Panc1 (cell line): ENCODE measurements around the gene MEGF9. TPM values are rescaled to one million over a fixed set of nuclear protein-coding genes. Genes with fewer than 3 reads are reported as not detected.

Source experiments
- ATAC-seq: fragments of 200-7000 bp; cut with Tn5 transposase; 2 replicates; pipeline ENCODE4 v1.9.1; 2020; ENCODE audit warnings: mild to moderate bottlenecking, moderate library complexity
- BruUV-seq: library from RNA; stranded (reverse); fragments of 400-500 nt; replicated peaks from 2 replicates; lab custom pipeline; 2021; lab: Mats Ljungman, UMichigan
- CTCF ChIA-PET: fragments of 300-600 bp; sonication (Branson Sonifier 250); formaldehyde crosslinking; loops from one replicate; lab custom pipeline; 2022; ENCODE audit warnings: antibody characterized with exemption; lab: Charles Lee
- POLR2A ChIA-PET: fragments of 300-600 bp; sonication (Branson Sonifier 250); formaldehyde crosslinking; loops from one replicate; lab custom pipeline; 2022; ENCODE audit warnings: antibody characterized with exemption; lab: Charles Lee
- DNase-seq: peaks from one replicate; pipeline ENCODE4 v3.0.0-alpha.2; 2010; ENCODE audit warnings: low read depth, low spot score
- H3K27ac ChIP-seq: 2 replicates; pipeline ENCODE4 v1.5.1; 2011; ENCODE audit warnings: mild to moderate bottlenecking, low read length, inconsistent platforms
- H3K27me3 ChIP-seq: fragments of 200-500 bp; sonication (Bioruptor generic); 2 replicates; pipeline ENCODE4 v1.6.0; 2014; ENCODE audit warnings: low read length, inconsistent platforms; ENCODE audit not compliant: control insufficient read depth, insufficient read depth
- H3K36me3 ChIP-seq: fragments of 200-500 bp; sonication (Bioruptor generic); 2 replicates; pipeline ENCODE4 v1.5.1; 2014; ENCODE audit warnings: inconsistent platforms, mild to moderate bottlenecking, low read length, moderate library complexity; ENCODE audit not compliant: control insufficient read depth, insufficient read depth
- H3K4me1 ChIP-seq: 2 replicates; pipeline ENCODE4 v1.5.1; 2011; ENCODE audit warnings: inconsistent platforms, mild to moderate bottlenecking, low read length, moderate library complexity; ENCODE audit not compliant: control insufficient read depth, insufficient read depth
- H3K4me3 ChIP-seq, 2 experiments: 2 replicates each; pipeline ENCODE4 v1.5.1; 2011 to 2012; ENCODE audit warnings: low read depth in 2 of 2, low read length in 2 of 2, mild to moderate bottlenecking in 2 of 2, inconsistent platforms in 1 of 2, moderate library complexity in 1 of 2
- H3K9me3 ChIP-seq: fragments of 200-500 bp; sonication (Bioruptor generic); 2 replicates; pipeline ENCODE4 v1.5.1; 2014; ENCODE audit warnings: low read depth, mild to moderate bottlenecking, inconsistent platforms, low read length, moderate library complexity; ENCODE audit not compliant: control insufficient read depth, insufficient read depth
- POLR2AphosphoS5 ChIP-seq: IDR thresholded peaks from 2 replicates; pipeline ENCODE4 v1.6.1; 2012; ENCODE audit warnings: mild to moderate bottlenecking, low read depth, low read length, moderate library complexity
- SIN3A ChIP-seq: IDR thresholded peaks from 2 replicates; pipeline ENCODE4 v1.6.1; 2012; ENCODE audit warnings: low read depth, mild to moderate bottlenecking, low read length, moderate library complexity, borderline replicate concordance; ENCODE audit not compliant: insufficient read depth
- TCF7L2 ChIP-seq: IDR thresholded peaks from 2 replicates; pipeline ENCODE4 v1.6.1; 2011; ENCODE audit warnings: mild to moderate bottlenecking, low read depth, low read length, inconsistent platforms
- in situ Hi-C: cut with HindIII; loops from 2 replicates; pipeline ENCODE4 v1.10.0; 2016; ENCODE audit warnings: low sequenced_read_pairs, low pct_unique_long_range_greater_than_20kb
- intact Hi-C: fragments of 100-400 bp; cut with micrococcal nuclease; formaldehyde crosslinking; loops from one replicate; pipeline ENCODE4 v1.10.0; 2022; ENCODE audit not compliant: unreplicated experiment
- total RNA-seq: library from RNA; stranded (reverse); gene quantifications from one replicate; pipeline ENCODE4 v1.2.1, GENCODE V29; 2021; ENCODE audit not compliant: unreplicated experiment
- TF ChIP-seq, protein P1 (sequence below): fragments of 450-650 bp; IDR thresholded peaks from 2 replicates; pipeline ENCODE4 v1.5.1; 2017; ENCODE audit warnings: mild to moderate bottlenecking
- TF ChIP-seq, protein P2 (sequence below), 2 experiments: IDR thresholded peaks; 2 replicates each; pipeline ENCODE4 v1.6.1; 2011 to 2012; ENCODE audit warnings: low read depth in 2 of 2, control low read depth in 1 of 2, low read length in 1 of 2, mild to moderate bottlenecking in 1 of 2, moderate library complexity in 1 of 2; ENCODE audit not compliant: insufficient read depth in 1 of 2

The MEGF9 gene
- total RNA-seq, 1 experiment from 2014 or later, result 6.3 TPM

DNA sequence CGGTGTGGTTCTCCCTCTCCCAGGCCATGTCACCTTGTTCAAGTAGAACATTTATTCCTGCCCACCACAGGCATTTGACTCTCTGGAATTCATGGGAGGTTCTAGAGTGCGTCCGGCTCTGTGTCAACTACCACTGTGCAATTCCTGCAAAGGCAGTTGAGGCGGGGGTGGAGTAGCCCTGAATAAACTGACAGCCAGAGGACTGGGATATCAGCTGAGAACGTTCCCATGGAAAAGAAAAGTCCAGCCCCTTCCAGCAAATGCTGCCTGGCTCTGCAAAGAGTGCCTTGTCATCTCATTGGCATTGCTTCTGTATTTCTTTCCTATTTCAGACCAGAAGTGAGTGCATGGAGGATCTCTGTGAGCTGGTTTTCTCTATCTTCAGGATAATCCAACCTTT, 18.9 kb upstream of the MEGF9 start:
- Histone ChIP-seq H3K9me3 (no peaks in the 10 kb centered on the region), H3K4me3 (no peak overlapping the region), H3K36me3 (no peaks in the 10 kb centered on the region), H3K27ac (no peak overlapping the region), H3K4me1 (peaks cover 4% of the 10 kb centered on the region), H3K27me3 (no peaks in the 10 kb centered on the region)
- ATAC-seq (no peak), DNase-seq (no peak)
- ChIA-PET CTCF (no interaction called here), POLR2A (no interaction called here)
- intact Hi-C loops (no loop called here), in situ Hi-C loops (no loop called here)
- no TSS peak for BruUV-seq
- TF ChIP-seq SIN3A (no peak), POLR2AphosphoS5 (no peak), TCF7L2 (no peak)
- TF ChIP-seq, protein P1, sequence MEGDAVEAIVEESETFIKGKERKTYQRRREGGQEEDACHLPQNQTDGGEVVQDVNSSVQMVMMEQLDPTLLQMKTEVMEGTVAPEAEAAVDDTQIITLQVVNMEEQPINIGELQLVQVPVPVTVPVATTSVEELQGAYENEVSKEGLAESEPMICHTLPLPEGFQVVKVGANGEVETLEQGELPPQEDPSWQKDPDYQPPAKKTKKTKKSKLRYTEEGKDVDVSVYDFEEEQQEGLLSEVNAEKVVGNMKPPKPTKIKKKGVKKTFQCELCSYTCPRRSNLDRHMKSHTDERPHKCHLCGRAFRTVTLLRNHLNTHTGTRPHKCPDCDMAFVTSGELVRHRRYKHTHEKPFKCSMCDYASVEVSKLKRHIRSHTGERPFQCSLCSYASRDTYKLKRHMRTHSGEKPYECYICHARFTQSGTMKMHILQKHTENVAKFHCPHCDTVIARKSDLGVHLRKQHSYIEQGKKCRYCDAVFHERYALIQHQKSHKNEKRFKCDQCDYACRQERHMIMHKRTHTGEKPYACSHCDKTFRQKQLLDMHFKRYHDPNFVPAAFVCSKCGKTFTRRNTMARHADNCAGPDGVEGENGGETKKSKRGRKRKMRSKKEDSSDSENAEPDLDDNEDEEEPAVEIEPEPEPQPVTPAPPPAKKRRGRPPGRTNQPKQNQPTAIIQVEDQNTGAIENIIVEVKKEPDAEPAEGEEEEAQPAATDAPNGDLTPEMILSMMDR, result no peak
- TF ChIP-seq, protein P2, sequence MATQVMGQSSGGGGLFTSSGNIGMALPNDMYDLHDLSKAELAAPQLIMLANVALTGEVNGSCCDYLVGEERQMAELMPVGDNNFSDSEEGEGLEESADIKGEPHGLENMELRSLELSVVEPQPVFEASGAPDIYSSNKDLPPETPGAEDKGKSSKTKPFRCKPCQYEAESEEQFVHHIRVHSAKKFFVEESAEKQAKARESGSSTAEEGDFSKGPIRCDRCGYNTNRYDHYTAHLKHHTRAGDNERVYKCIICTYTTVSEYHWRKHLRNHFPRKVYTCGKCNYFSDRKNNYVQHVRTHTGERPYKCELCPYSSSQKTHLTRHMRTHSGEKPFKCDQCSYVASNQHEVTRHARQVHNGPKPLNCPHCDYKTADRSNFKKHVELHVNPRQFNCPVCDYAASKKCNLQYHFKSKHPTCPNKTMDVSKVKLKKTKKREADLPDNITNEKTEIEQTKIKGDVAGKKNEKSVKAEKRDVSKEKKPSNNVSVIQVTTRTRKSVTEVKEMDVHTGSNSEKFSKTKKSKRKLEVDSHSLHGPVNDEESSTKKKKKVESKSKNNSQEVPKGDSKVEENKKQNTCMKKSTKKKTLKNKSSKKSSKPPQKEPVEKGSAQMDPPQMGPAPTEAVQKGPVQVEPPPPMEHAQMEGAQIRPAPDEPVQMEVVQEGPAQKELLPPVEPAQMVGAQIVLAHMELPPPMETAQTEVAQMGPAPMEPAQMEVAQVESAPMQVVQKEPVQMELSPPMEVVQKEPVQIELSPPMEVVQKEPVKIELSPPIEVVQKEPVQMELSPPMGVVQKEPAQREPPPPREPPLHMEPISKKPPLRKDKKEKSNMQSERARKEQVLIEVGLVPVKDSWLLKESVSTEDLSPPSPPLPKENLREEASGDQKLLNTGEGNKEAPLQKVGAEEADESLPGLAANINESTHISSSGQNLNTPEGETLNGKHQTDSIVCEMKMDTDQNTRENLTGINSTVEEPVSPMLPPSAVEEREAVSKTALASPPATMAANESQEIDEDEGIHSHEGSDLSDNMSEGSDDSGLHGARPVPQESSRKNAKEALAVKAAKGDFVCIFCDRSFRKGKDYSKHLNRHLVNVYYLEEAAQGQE (IDR thresholded peaks at IDR 0.05; ENCODE audit: insufficient read depth in 1 of 2, low read depth in 2 of 2, low read length in 1 of 2), result no peak

DNA sequence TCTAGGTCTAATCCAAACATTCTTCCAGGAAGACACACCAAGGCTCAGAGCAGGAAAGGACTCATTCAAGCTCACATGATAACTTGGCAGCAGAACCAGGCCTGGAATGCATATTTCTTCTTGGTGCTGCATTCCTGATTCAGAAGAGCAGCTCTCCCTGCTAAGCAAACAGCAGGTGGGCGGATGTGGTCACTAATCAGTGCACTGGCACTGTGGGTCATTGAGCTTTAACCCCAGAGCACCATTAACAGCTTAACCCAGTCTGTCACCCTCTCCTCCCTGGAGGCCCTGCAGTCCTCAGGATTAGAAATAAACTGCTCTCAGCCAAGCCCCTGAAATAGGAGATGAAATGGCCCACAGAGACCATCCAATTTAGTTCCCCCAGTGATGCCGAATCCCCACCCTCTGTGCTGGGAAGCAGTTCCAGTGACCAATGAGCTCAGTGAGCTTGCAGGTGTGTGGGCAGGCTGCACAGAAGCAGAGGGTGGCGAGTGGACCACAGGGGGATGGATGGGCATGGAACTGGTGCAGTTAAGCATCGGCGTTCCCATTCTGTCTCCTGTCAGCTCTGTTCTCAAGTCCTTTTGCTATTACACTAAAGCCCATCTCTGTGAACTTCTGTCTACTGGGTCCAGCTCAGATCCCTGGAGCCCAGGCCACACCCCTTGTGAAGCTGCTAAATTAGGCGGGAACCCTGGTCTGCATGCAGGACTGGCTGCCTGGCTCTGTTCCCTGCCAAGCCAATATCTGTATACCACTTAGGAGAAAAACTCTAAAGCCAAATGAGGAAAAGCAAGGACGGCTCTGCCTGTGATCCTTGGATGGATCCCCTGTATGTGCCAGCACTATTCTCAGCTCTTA, 16.6 kb upstream of the MEGF9 start:
- no peak overlapping the region for H3K4me3 ChIP-seq
- H3K9me3 ChIP-seq, result no peaks in the 10 kb centered on the region
- ChIA-PET POLR2A (interaction anchor here (0.7 kb wide), 1 partner anchor 642 kb away, joined by 9 read pairs; no protein-coding TSS in a partner anchor), CTCF (no interaction called here)
- BruUV-seq, result no TSS peak
- no peaks in the 10 kb centered on the region for H3K27me3 ChIP-seq
- TF ChIP-seq POLR2AphosphoS5 (peak; percentile 30; the same call in 1 of the 2 replicates), SIN3A (no peak), TCF7L2 (no peak)
- TF ChIP-seq, protein P2 (IDR thresholded peaks at IDR 0.05; ENCODE audit: insufficient read depth in 1 of 2, low read depth in 2 of 2, low read length in 1 of 2), result no peak
- TF ChIP-seq, protein P1, result no peak
- ATAC-seq, result peak; percentile 86
- no peak overlapping the region for H3K27ac ChIP-seq
- in situ Hi-C loops (no loop called here), intact Hi-C loops (no loop called here)
- H3K36me3 ChIP-seq, result no peaks in the 10 kb centered on the region
- peak; percentile 85 for DNase-seq
- peaks cover 4% of the 10 kb centered on the region for H3K4me1 ChIP-seq
